NCI-H128 (cell line): ENCODE measurements around the gene GGNBP2.
"Not testable (repeated sequence)": the region's sequence is repeated elsewhere in the genome, so short reads cannot be mapped to it uniquely, and the experiment has no call there.

Experiments
- DNase-seq: peaks from one replicate; lab custom pipeline; 2025; ENCODE audit not compliant: unreplicated experiment; lab: John Stamatoyannopoulos, UW

GGNBP2 gene

GRCh38 chr17:36544307-36545076 lies at the start of gene GGNBP2:
Gene GGNBP2 (plus strand): TSS chr17:36544919. CDS start chr17:36545725, 806 bp downstream.
- DNase-seq: peak; percentile 48

GRCh38 chr17:36495076-36495578 lies 49.6 kb upstream of the GGNBP2 start:
- no peak for DNase-seq

GRCh38 chr17:36496018-36496789 lies 48.5 kb upstream of the GGNBP2 start:
- no peak for DNase-seq

GRCh38 chr17:36498155-36498554 lies 46.6 kb upstream of the GGNBP2 start:
- DNase-seq: no peak

- DNase-seq: no peak
Observed at GRCh38 chr17:36498560-36499300, 46.0 kb upstream of the GGNBP2 start.

- DNase-seq: no peak
Observed at GRCh38 chr17:36500745-36501225, 43.9 kb upstream of the GGNBP2 start.

- no peak for DNase-seq
Observed at GRCh38 chr17:36501351-36501750, 43.4 kb upstream of the GGNBP2 start.

GRCh38 chr17:36501963-36502362 lies 42.8 kb upstream of the GGNBP2 start:
- no peak for DNase-seq

- no peak for DNase-seq
Observed at GRCh38 chr17:36503456-36504155, 41.1 kb upstream of the GGNBP2 start.

- no peak for DNase-seq
Observed at GRCh38 chr17:36504156-36504545, 40.6 kb upstream of the GGNBP2 start.

GRCh38 chr17:36505171-36505570 lies 39.5 kb upstream of the GGNBP2 start:
- no peak for DNase-seq

GRCh38 chr17:36506249-36506826 lies 38.4 kb upstream of the GGNBP2 start:
- no peak for DNase-seq

GRCh38 chr17:36506831-36507230 lies 37.9 kb upstream of the GGNBP2 start:
- no peak for DNase-seq

- DNase-seq: no peak
Observed at GRCh38 chr17:36507266-36507665, 37.5 kb upstream of the GGNBP2 start.

GRCh38 chr17:36508439-36508838 lies 36.3 kb upstream of the GGNBP2 start:
- DNase-seq: not testable (repeated sequence)

GRCh38 chr17:36509272-36509985 lies 35.3 kb upstream of the GGNBP2 start:
- DNase-seq: no peak

GRCh38 chr17:36510636-36511035 lies 34.1 kb upstream of the GGNBP2 start:
- no peak for DNase-seq

- no peak for DNase-seq
Observed at GRCh38 chr17:36511216-36511615, 33.5 kb upstream of the GGNBP2 start.

GRCh38 chr17:36512641-36513040 lies 32.1 kb upstream of the GGNBP2 start:
- DNase-seq: no peak

- no peak for DNase-seq
Observed at GRCh38 chr17:36514856-36515255, 29.9 kb upstream of the GGNBP2 start.
